H1 (cell line): ENCODE results near the gene PC. TPM values are rescaled to one million over a fixed set of nuclear protein-coding genes. Genes with fewer than 3 reads are reported as not detected.

ENCODE experiments used
- CTCF ChIA-PET: fragments of 300-600 bp; sonication (Branson Sonifier 250); formaldehyde crosslinking; loops from one replicate; lab custom pipeline; 2021; ENCODE audit not compliant: partially characterized antibody; lab: Charles Lee
- POLR2A ChIA-PET: fragments of 300-600 bp; sonication (Branson Sonifier 250); formaldehyde crosslinking; loops from one replicate; lab custom pipeline; 2021; ENCODE audit warnings: inconsistent platforms; ENCODE audit not compliant: partially characterized antibody; lab: Charles Lee
- DNase-seq, 2 experiments: peaks; one replicate each; pipeline versions ENCODE4 v3.0.0 to v3.0.0-alpha.2; 2010 to 2022; ENCODE audit warnings: low spot score in 2 of 2, low read depth in 1 of 2, mixed read lengths in 1 of 2
- FAIRE-seq: peaks from 2 replicates; lab custom pipeline; 2011; peaks lifted over from hg19 to GRCh38; lab: Jason Lieb, UNC
- H2AFZ ChIP-seq: 2 replicates; pipeline ENCODE4 v1.8.1; 2012; ENCODE audit warnings: low read length, inconsistent platforms
- H2AK5ac ChIP-seq: 2 replicates; pipeline ENCODE4 v1.6.1; 2013; ENCODE audit warnings: low read depth, low read length
- H2BK120ac ChIP-seq: replicated peaks from 2 replicates; pipeline ENCODE3; 2013; ENCODE audit warnings: low read depth, low read length, inconsistent platforms
- H2BK12ac ChIP-seq: 2 replicates; pipeline ENCODE4 v1.6.1; 2013; ENCODE audit warnings: low read depth, low read length
- H2BK15ac ChIP-seq: 2 replicates; pipeline ENCODE4 v1.6.1; 2013; ENCODE audit warnings: low read length
- H2BK20ac ChIP-seq: 2 replicates; pipeline ENCODE4 v1.6.1; 2013; ENCODE audit warnings: low read length
- H2BK5ac ChIP-seq: 2 replicates; pipeline ENCODE4 v1.6.1; 2013; ENCODE audit warnings: low read depth, low read length
- H3K14ac ChIP-seq: 2 replicates; pipeline ENCODE4 v1.6.1; 2013; ENCODE audit warnings: inconsistent platforms; ENCODE audit not compliant: insufficient read length
- H3K18ac ChIP-seq: 2 replicates; pipeline ENCODE4 v1.6.1; 2013; ENCODE audit warnings: low read length; ENCODE audit errors: extremely low read depth
- H3K23ac ChIP-seq: 2 replicates; pipeline ENCODE4 v1.6.1; 2013; ENCODE audit warnings: inconsistent platforms; ENCODE audit not compliant: insufficient read length
- H3K23me2 ChIP-seq: 2 replicates; pipeline ENCODE4 v1.6.1; 2013; ENCODE audit warnings: low read depth, low read length
- H3K27ac ChIP-seq: 2 replicates; pipeline ENCODE4 v1.6.1; 2011; ENCODE audit warnings: low read depth, low read length, inconsistent platforms
- H3K27me3 ChIP-seq, 4 experiments: replicated peaks in 1 of 4; 1 replicate in 1 of 4; 2 replicates in 3 of 4; pipeline versions ENCODE4 v1.6.1 to v1.8.1; 2011 to 2013; ENCODE audit warnings: low read length in 3 of 4, mild to moderate bottlenecking in 3 of 4, inconsistent platforms in 2 of 4, mixed read lengths in 2 of 4, moderate library complexity in 1 of 4; ENCODE audit not compliant: control insufficient read depth in 3 of 4, insufficient read depth in 3 of 4; ENCODE audit errors: extremely low read depth in 1 of 4
- H3K36me3 ChIP-seq, 4 experiments: 2 replicates each; pipeline versions ENCODE4 v1.6.1 to v1.8.1; 2011 to 2013; ENCODE audit warnings: mild to moderate bottlenecking in 4 of 4, low read length in 3 of 4, moderate library complexity in 2 of 4, control low read depth in 1 of 4, inconsistent platforms in 1 of 4; ENCODE audit not compliant: insufficient read depth in 4 of 4, control insufficient read depth in 2 of 4
- H3K4ac ChIP-seq: replicated peaks from 2 replicates; pipeline ENCODE3; 2013; ENCODE audit warnings: low read length, low read depth, mixed read lengths, inconsistent platforms; ENCODE audit not compliant: insufficient read length
- H3K4me1 ChIP-seq, 4 experiments: replicated peaks in 1 of 4; 1 replicate in 1 of 4; 2 replicates in 3 of 4; pipeline versions ENCODE4 v1.6.1 to v1.8.1; 2011 to 2013; ENCODE audit warnings: low read length in 3 of 4, inconsistent platforms in 2 of 4, mixed read lengths in 1 of 4; ENCODE audit not compliant: insufficient read depth in 4 of 4, control insufficient read depth in 3 of 4
- H3K4me2 ChIP-seq, 2 experiments: 2 replicates each; pipeline versions ENCODE4 v1.6.1 to v1.8.1; 2011 to 2013; ENCODE audit warnings: low read depth in 2 of 2, low read length in 2 of 2, control low read depth in 1 of 2, inconsistent platforms in 1 of 2, mild to moderate bottlenecking in 1 of 2; ENCODE audit not compliant: insufficient read depth in 1 of 2
- H3K4me3 ChIP-seq, 4 experiments: fragments of 200-600, 300-600 bp in 1 of 4; sonication (generic), shearing (Covaris generic), sonication (Bioruptor Twin) in 1 of 4; 2 replicates each; pipeline versions ENCODE4 v1.5.1 to v1.8.1; 2011 to 2016; ENCODE audit warnings: low read length in 4 of 4, low read depth in 3 of 4, control low read depth in 2 of 4, inconsistent platforms in 2 of 4, mild to moderate bottlenecking in 2 of 4, mixed read lengths in 1 of 4, moderate library complexity in 1 of 4; ENCODE audit not compliant: insufficient read depth in 2 of 4; ENCODE audit errors: extremely low read depth in 1 of 4
- H3K56ac ChIP-seq: replicated peaks from 2 replicates; pipeline ENCODE3; 2013; ENCODE audit warnings: low read depth, mild to moderate bottlenecking, mixed read lengths, low read length, inconsistent platforms; ENCODE audit not compliant: insufficient read length
- H3K79me1 ChIP-seq: 2 replicates; pipeline ENCODE4 v1.6.1; 2013; ENCODE audit warnings: low read depth, low read length, control low read depth
- H3K79me2 ChIP-seq, 2 experiments: 2 replicates each; pipeline versions ENCODE4 v1.6.1 to v1.8.1; 2012 to 2013; ENCODE audit warnings: low read length in 2 of 2, mild to moderate bottlenecking in 2 of 2, inconsistent platforms in 1 of 2; ENCODE audit not compliant: insufficient read depth in 2 of 2, control insufficient read depth in 1 of 2
- H3K9ac ChIP-seq, 4 experiments: replicated peaks in 1 of 4; 1 replicate in 1 of 4; 2 replicates in 3 of 4; pipeline versions ENCODE4 v1.6.1 to v1.8.1; 2011 to 2013; ENCODE audit warnings: low read depth in 3 of 4, low read length in 3 of 4, control low read depth in 2 of 4, mild to moderate bottlenecking in 2 of 4, moderate library complexity in 2 of 4, inconsistent platforms in 1 of 4; ENCODE audit errors: extremely low read depth in 1 of 4
- H3K9me3 ChIP-seq, 2 experiments: 2 replicates each; pipeline versions ENCODE4 v1.6.1 to v1.8.1; 2012 to 2013; ENCODE audit warnings: mild to moderate bottlenecking in 2 of 2, moderate library complexity in 2 of 2, control low read depth in 1 of 2, inconsistent platforms in 1 of 2, low read depth in 1 of 2, low read length in 1 of 2, mixed read lengths in 1 of 2; ENCODE audit not compliant: insufficient read depth in 2 of 2
- H4K20me1 ChIP-seq, 2 experiments: replicated peaks in 1 of 2; 2 replicates each; pipeline versions ENCODE3 to v1.8.1; 2011 to 2013; ENCODE audit warnings: inconsistent platforms in 2 of 2, low read length in 2 of 2, mild to moderate bottlenecking in 1 of 2; ENCODE audit not compliant: insufficient read depth in 2 of 2, control insufficient read depth in 1 of 2
- H4K5ac ChIP-seq: 2 replicates; pipeline ENCODE4 v1.6.1; 2013; ENCODE audit warnings: low read length, low read depth, mixed read lengths, inconsistent platforms; ENCODE audit not compliant: insufficient read length
- H4K8ac ChIP-seq: 2 replicates; pipeline ENCODE4 v1.8.0; 2013; ENCODE audit warnings: mild to moderate bottlenecking, moderate library complexity, low read length, inconsistent platforms; ENCODE audit not compliant: insufficient read depth; ENCODE audit errors: extremely low read depth
- H4K91ac ChIP-seq: replicated peaks from 2 replicates; pipeline ENCODE3; 2013; ENCODE audit warnings: low read length, mixed read lengths, inconsistent platforms; ENCODE audit not compliant: insufficient read length
- ASH2L ChIP-seq: fragments of 200-600, 300-600 bp; sonication (generic); IDR thresholded peaks from one replicate; pipeline ENCODE4 v1.7.1; 2017; ENCODE audit warnings: low read length
- BCL11A ChIP-seq, 2 experiments: IDR thresholded peaks; one replicate each; pipeline ENCODE4 v1.6.1; 2011; ENCODE audit warnings: low read depth in 2 of 2, low read length in 2 of 2, mild to moderate bottlenecking in 2 of 2
- CHD1 ChIP-seq: IDR thresholded peaks from 2 replicates; pipeline ENCODE4 v1.6.1; 2012; ENCODE audit warnings: low read depth, low read length, improper control_type of control experiment
- EZH2 ChIP-seq: fragments of 200-600 bp; sonication (generic); IDR thresholded peaks from 2 replicates; pipeline ENCODE4 v1.7.1; 2012; ENCODE audit warnings: low read depth, mild to moderate bottlenecking, moderate library complexity, low read length, inconsistent platforms; ENCODE audit not compliant: severe bottlenecking
- HDAC2 ChIP-seq, 2 experiments: fragments of 300-600 bp in 1 of 2; sonication (generic) in 1 of 2; IDR thresholded peaks; 2 replicates each; pipeline ENCODE4 v1.6.1; 2011 to 2012; ENCODE audit warnings: low read depth in 2 of 2, low read length in 2 of 2, mild to moderate bottlenecking in 2 of 2, moderate library complexity in 2 of 2, borderline replicate concordance in 1 of 2, inconsistent platforms in 1 of 2
- KDM5A ChIP-seq: fragments of 200-600 bp; IDR thresholded peaks from 2 replicates; pipeline ENCODE4 v1.7.1; 2012; ENCODE audit warnings: mild to moderate bottlenecking, low read length, inconsistent platforms, mixed read lengths
- PHF8 ChIP-seq: fragments of 200-600 bp; sonication (generic); conservative IDR thresholded peaks from 2 replicates; pipeline ENCODE4 v1.7.1; 2012; ENCODE audit warnings: low read depth, mild to moderate bottlenecking, inconsistent platforms, low read length, moderate library complexity
- POLR2A ChIP-seq, 2 experiments: IDR thresholded peaks; 1 replicate in 1 of 2; 2 replicates in 1 of 2; pipeline ENCODE4 v1.6.1; 2011; ENCODE audit warnings: low read depth in 2 of 2, low read length in 2 of 2, mild to moderate bottlenecking in 2 of 2; ENCODE audit errors: control extremely low read depth in 1 of 2
- POLR2AphosphoS5 ChIP-seq: IDR thresholded peaks from 2 replicates; pipeline ENCODE4 v1.6.1; 2011; ENCODE audit warnings: low read depth, low read length
- SAP30 ChIP-seq: fragments of 300-600 bp; sonication (generic); IDR thresholded peaks from 2 replicates; pipeline ENCODE4 v1.7.1; 2012; ENCODE audit warnings: low read length, moderate library complexity, mild to moderate bottlenecking, inconsistent platforms; ENCODE audit not compliant: insufficient read depth, insufficient replicate concordance
- TBP ChIP-seq: IDR thresholded peaks from 2 replicates; pipeline ENCODE4 v1.6.1; 2011; ENCODE audit warnings: low read depth, low read length, improper control_type of control experiment
- TCF12 ChIP-seq: IDR thresholded peaks from 2 replicates; pipeline ENCODE4 v1.6.1; 2011; ENCODE audit warnings: low read depth, mild to moderate bottlenecking, low read length
- WGBS, 2 experiments: shearing (Covaris generic) in 1 of 2; methylation state at CpG; one replicate each; pipeline versions ENCODE4 v1.1.6 to v1.1.7; 2013 to 2015; ENCODE audit warnings: low lambda C conversion rate in 2 of 2, mixed read lengths in 2 of 2, inconsistent platforms in 1 of 2, low coverage in 1 of 2, missing lambda C conversion rate in 1 of 2; ENCODE audit not compliant: insufficient replicate concordance in 2 of 2, insufficient coverage in 1 of 2, insufficient read length in 1 of 2; ENCODE audit errors: extremely low coverage in 1 of 2, missing lambda C conversion rate in 1 of 2; 5-methylcytosine and 5-hydroxymethylcytosine counted together
- polyA plus RNA-seq, 7 experiments: library from polyadenylated mRNA; depleted of rRNA in 3 of 7; stranded (reverse) in 5 of 7; unstranded in 2 of 7; fragments of >200 nt in 5 of 7; fragments of 200-250 nt in 2 of 7; gene quantifications; 1 replicate in 5 of 7; 2 replicates in 1 of 7; 4 replicates in 1 of 7; pipeline versions ENCODE4 v1.2.1 to v1.2.3, GENCODE V29; 2011 to 2013; ENCODE audit warnings: missing spikeins in 2 of 7, mixed read lengths in 2 of 7
- total RNA-seq: library from RNA; stranded (reverse); fragmentation: NEBNext Ultra II Directional; extraction: Animal tissue kit (Norgen Biotek cat#: 25700); gene quantifications from 2 replicates; pipeline ENCODE4 v1.2.1, GENCODE V29; 2021

PC gene
- total and polyA plus RNA-seq, 2 of the 8 experiments (the other 6 are each of a cell fraction or from before 2014, with no cell fraction given), result 11.5 to 27.5 TPM

DNA sequence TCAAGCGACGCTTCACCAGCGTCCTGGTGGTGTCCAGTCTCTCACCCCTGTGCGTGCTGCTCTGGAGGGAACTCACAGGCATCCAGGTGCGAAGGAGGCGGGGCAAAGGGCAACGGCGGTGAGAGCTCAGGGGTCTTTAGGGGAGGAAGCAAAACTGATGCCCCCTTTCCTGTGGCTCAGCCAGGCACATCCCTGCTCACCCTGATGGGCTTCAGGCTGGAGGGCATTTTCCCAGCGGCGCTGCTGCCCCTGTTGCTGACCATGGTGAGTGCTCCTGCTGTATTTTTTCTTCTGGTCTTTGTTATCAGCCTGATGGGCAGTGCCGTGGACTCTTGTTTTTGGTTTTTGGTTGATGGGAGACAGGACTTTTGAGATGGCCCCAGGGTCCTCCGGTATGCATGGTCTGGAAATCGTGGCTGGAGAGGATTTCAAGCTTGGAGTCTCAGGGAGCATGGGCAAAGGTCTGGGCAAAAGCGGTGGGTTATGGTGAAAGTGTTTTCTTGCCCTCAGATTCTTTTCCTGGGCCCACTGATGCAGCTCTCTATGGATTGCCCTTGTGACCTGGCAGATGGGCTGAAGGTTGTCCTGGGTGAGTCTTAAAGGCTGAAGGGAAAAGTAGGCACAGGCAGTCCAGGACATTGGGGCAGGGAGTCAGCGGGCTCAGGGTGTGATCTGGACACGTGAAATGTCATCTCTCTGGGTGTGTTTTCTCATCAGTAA lies 114.2 kb downstream of the PC start:
- Histone ChIP-seq H3K27me3 (no peaks in the 10 kb centered on the region), H3K23ac (no peak overlapping the region), H2BK15ac (no peak overlapping the region), H2AK5ac (peak overlapping the region; percentile 39; the same call in 1 of the 2 replicates), H3K4me2 (peak overlapping the region; percentile 93 to 94), H4K91ac (no peak overlapping the region), H3K4me1 (peaks cover 0 to 11% (median 3%) of the 10 kb centered on the region in 4 experiments; a peak in 4 of 7 replicates), H3K79me2 (peaks cover 0 to 26% of the 10 kb centered on the region in 2 experiments; a peak in 3 of 4 replicates), H3K79me1 (peaks cover 18% of the 10 kb centered on the region), H2AFZ (no peak overlapping the region), H3K23me2 (peaks cover 9% of the 10 kb centered on the region), H3K9me3 (no peaks in the 10 kb centered on the region), H2BK20ac (no peak overlapping the region), H4K5ac (peak overlapping the region; percentile 92), H3K14ac (no peak overlapping the region), H3K18ac (no peak overlapping the region), H2BK120ac (no peak overlapping the region), H3K36me3 (peaks cover 8 to 34% (median 17%) of the 10 kb centered on the region in 4 experiments), H3K27ac (peak overlapping the region; percentile 88), H3K56ac (no peak overlapping the region), H2BK5ac (peak overlapping the region; percentile 93), H3K4ac (no peak overlapping the region), H2BK12ac (no peak overlapping the region), H4K20me1 (peaks cover 4 to 13% of the 10 kb centered on the region in 2 experiments), H3K4me3 (peak overlapping the region; percentile 79 to 92 (median 90)), H4K8ac (peak overlapping the region; percentile 99; the same call in 1 of the 2 replicates), H3K9ac (peak overlapping the region; percentile 90 to 98 (median 94))
- ChIA-PET CTCF (interaction anchor here (0.9 to 7.1 kb wide), 12 partner anchors 10 to 166 kb away, joined by 3 to 57 read pairs (median 10); partner anchors contain the start of genes C11orf86 and RBM4B), POLR2A (interaction anchor here (0.6 to 4.2 kb wide), 27 partner anchors 10 to 420 kb away, joined by 3 to 53 read pairs (median 4); partner anchors contain the start of genes ACTN3, C11orf86, RBM14 and SPTBN2)
- FAIRE-seq, result no peak
- WGBS, 2 experiments, result 25% methylated on average over 16 of the region's 16 CpGs; no CpG with 5 or more reads in 1 of the 2 experiments
- no peak for DNase-seq
- TF ChIP-seq HDAC2 (IDR thresholded peaks at IDR 0.05; ENCODE audit: borderline replicate concordance in 1 of 2, low read depth in 2 of 2, low read length in 2 of 2) (no peak), POLR2AphosphoS5 (peak; percentile 75; the same call in 1 of the 2 replicates), SAP30 (no peak), TBP (no peak), POLR2A (IDR thresholded peaks at IDR 0.05; ENCODE audit: control extremely low read depth in 1 of 2, low read depth in 2 of 2, low read length in 2 of 2) (peak in 1 of 2 experiments; percentile 5; a peak in 1 of 3 replicates), BCL11A (IDR thresholded peaks at IDR 0.05; ENCODE audit: low read depth in 2 of 2, low read length in 2 of 2) (no peak), PHF8 (no peak), KDM5A (no peak), ASH2L (no peak), TCF12 (no peak), EZH2 (no peak), CHD1 (no peak)
